CD4-positive, alpha-beta T cell (primary cell): Measurements from ENCODE around the gene DCAF15. TPM values are rescaled to one million over a fixed set of nuclear protein-coding genes. Genes with fewer than 3 reads are reported as not detected.
A peak's percentile ranks its signal among the peaks of the same experiment; 100 is the strongest.

ENCODE experiments used
- ATAC-seq: fragments of 200-7000 bp; cut with Tn5 transposase; one replicate; pipeline ENCODE4 v1.10.0; 2022; ENCODE audit warnings: mild to moderate bottlenecking; ENCODE audit not compliant: poor library complexity
- CTCF ChIA-PET: fragments of 350-600 bp; sonication (Branson Sonifier 250); formaldehyde crosslinking; loops from one replicate; lab custom pipeline; 2021; ENCODE audit warnings: antibody characterized with exemption, inconsistent platforms; lab: Charles Lee
- POLR2A ChIA-PET: fragments of 350-600 bp; sonication (Branson Sonifier 250); formaldehyde crosslinking; loops from one replicate; lab custom pipeline; 2021; ENCODE audit warnings: antibody characterized with exemption, inconsistent platforms; lab: Charles Lee
- DNase-seq, 14 experiments: peaks; one replicate each; pipeline ENCODE4 v3.0.0-alpha.2; 2013 to 2020; ENCODE audit warnings: mixed read lengths in 2 of 14
- H3K27ac ChIP-seq, 2 donors: one replicate each; pipeline versions ENCODE4 v1.5.1 to v1.7.0; 2013; ENCODE audit warnings: low read length in 2 of 2, low read depth in 1 of 2, mild to moderate bottlenecking in 1 of 2
- H3K27me3 ChIP-seq, 2 experiments: 1 replicate in 1 of 2; 2 replicates in 1 of 2; pipeline versions ENCODE4 v1.6.1 to v1.7.0; 2013; ENCODE audit warnings: low read length in 2 of 2, control low read depth in 1 of 2, mild to moderate bottlenecking in 1 of 2, moderate library complexity in 1 of 2; ENCODE audit not compliant: insufficient read depth in 2 of 2, control insufficient read depth in 1 of 2
- H3K36me3 ChIP-seq: one replicate; pipeline ENCODE4 v1.6.1; 2013; ENCODE audit warnings: low read length, control low read depth; ENCODE audit not compliant: insufficient read depth
- H3K4me1 ChIP-seq: one replicate; pipeline ENCODE4 v1.6.1; 2013; ENCODE audit warnings: low read length, control low read depth; ENCODE audit not compliant: insufficient read depth
- H3K4me3 ChIP-seq: one replicate; pipeline ENCODE4 v1.5.1; 2013; ENCODE audit warnings: mild to moderate bottlenecking, low read length, moderate library complexity
- H3K9me3 ChIP-seq, 2 experiments: 1 replicate in 1 of 2; 2 replicates in 1 of 2; pipeline versions ENCODE4 v1.6.1 to v1.7.0; 2013; ENCODE audit warnings: low read length in 2 of 2, mild to moderate bottlenecking in 2 of 2, control low read depth in 1 of 2, moderate library complexity in 1 of 2; ENCODE audit not compliant: control insufficient read depth in 1 of 2, insufficient read depth in 1 of 2
- H3K27ac Mint-ChIP-seq: one replicate; pipeline ENCODE4 v1.8.0; 2020; ENCODE audit warnings: mixed read lengths
- H3K27me3 Mint-ChIP-seq: one replicate; pipeline ENCODE4 v1.8.0; 2021; ENCODE audit warnings: mixed read lengths
- H3K36me3 Mint-ChIP-seq: one replicate; pipeline ENCODE4 v1.8.0; 2021; ENCODE audit warnings: low read depth, mixed read lengths
- H3K4me1 Mint-ChIP-seq: one replicate; pipeline ENCODE4 v1.8.0; 2021; ENCODE audit warnings: low read depth, mixed read lengths
- H3K4me3 Mint-ChIP-seq: one replicate; pipeline ENCODE4 v1.8.0; 2020; ENCODE audit warnings: mild to moderate bottlenecking, mixed read lengths
- H3K9me3 Mint-ChIP-seq: one replicate; pipeline ENCODE4 v1.8.0; 2020; ENCODE audit warnings: mixed read lengths
- CTCF ChIP-seq: fragments of 200-600 bp; IDR thresholded peaks from one replicate; pipeline ENCODE4 v1.8.0; 2022; ENCODE audit warnings: antibody characterized with exemption, mild to moderate bottlenecking
- intact Hi-C, 2 experiments: fragments of 100-400 bp; cut with DNase I in 1 of 2; cut with micrococcal nuclease in 1 of 2; formaldehyde crosslinking; loops; one replicate each; pipeline versions ENCODE4 v1.15.1 to v1.9.0; 2023 to 2025; cut with DNase I, micrococcal nuclease
- total RNA-seq, 174 experiments: library from RNA in 2 of 174; stranded (reverse) in 2 of 174; gene quantifications; one replicate each; pipeline ENCODE4 v1.2.3 and lab custom pipeline; 2021 to 2026

DCAF15 gene
- total RNA-seq, 2 experiments from 2014 or later = 84.9 to 85.0 TPM

GRCh38 chr19:13951043-13951442 lies 1.3 kb upstream of the DCAF15 start:
- Mint-ChIP-seq H3K27me3 (no peaks in the 10 kb centered on the region), H3K4me3 (peak overlapping the region; percentile 7), H3K27ac (no peak overlapping the region), H3K36me3 (peaks cover 14% of the 10 kb centered on the region), H3K9me3 (no peaks in the 10 kb centered on the region), H3K4me1 (peaks cover 13% of the 10 kb centered on the region)
- DNase-seq = no peak
- Histone ChIP-seq H3K4me3 (no peak overlapping the region), H3K4me1 (peaks cover 30% of the 10 kb centered on the region), H3K27ac (no peak overlapping the region), H3K9me3 (no peaks in the 10 kb centered on the region), H3K36me3 (peaks cover 17% of the 10 kb centered on the region), H3K27me3 (no peaks in the 10 kb centered on the region)
- ChIA-PET POLR2A (interaction anchor here (1.3 to 4.9 kb wide), 6 partner anchors 35 to 185 kb away, joined by 3 to 74 read pairs (median 20); partner anchors contain the start of genes ASF1B, IL27RA and RFX1), CTCF (interaction anchor here (0.7 to 1.5 kb wide), 4 partner anchors 53 to 544 kb away, joined by 3 to 5 read pairs (median 3); no protein-coding TSS in a partner anchor)
- intact Hi-C loops = loop anchor here (1.0 to 5.0 kb wide), 4 partner anchors 36 to 81 kb away; partner anchors contain the start of gene IL27RA (in 2 of the 2)
- no peak for TF ChIP-seq CTCF
- ATAC-seq = no peak

GRCh38 chr19:13951799-13952153 lies 533 bp upstream of the DCAF15 start:
- TF ChIP-seq CTCF = no peak
- Histone ChIP-seq H3K4me1 (peaks cover 30% of the 10 kb centered on the region), H3K9me3 (no peaks in the 10 kb centered on the region), H3K27me3 (no peaks in the 10 kb centered on the region), H3K4me3 (peak overlapping the region; percentile 60), H3K36me3 (peaks cover 24% of the 10 kb centered on the region), H3K27ac (peak overlapping the region; percentile 51 to 69)
- Mint-ChIP-seq H3K27ac (peak overlapping the region; percentile 97), H3K4me3 (peak overlapping the region; percentile 100), H3K36me3 (peaks cover 20% of the 10 kb centered on the region), H3K27me3 (no peaks in the 10 kb centered on the region), H3K9me3 (no peaks in the 10 kb centered on the region), H3K4me1 (peaks cover 13% of the 10 kb centered on the region)
- ATAC-seq (peak; percentile 3), DNase-seq (no peak)
- ChIA-PET POLR2A (interaction anchor here (0.6 to 4.9 kb wide), 16 partner anchors 9 to 545 kb away, joined by 3 to 74 read pairs (median 4); partner anchors contain the start of genes ASF1B, IL27RA and RFX1), CTCF (interaction anchor here (0.9 to 1.7 kb wide), 4 partner anchors 72 to 107 kb away, joined by 3 to 5 read pairs (median 4); partner anchors contain the start of gene IL27RA)
- intact Hi-C loops = loop anchor here (1.0 to 5.0 kb wide), 9 partner anchors 35 to 129 kb away; partner anchors contain the start of genes IL27RA (in 2 of the 2), RFX1 (in 2 of the 2), BRME1 (in 1 of the 2) and CC2D1A (in 1 of the 2)

- peaks cover 30% of the 10 kb centered on the region for H3K4me1 ChIP-seq
- CTCF ChIA-PET = interaction anchor here (0.6 to 1.7 kb wide), 6 partner anchors 53 to 95 kb away, joined by 3 to 5 read pairs (median 4); partner anchors contain the start of genes IL27RA and RFX1
- Mint-ChIP-seq H3K4me3 (peak overlapping the region; percentile 85), H3K27ac (peak overlapping the region; percentile 70), H3K27me3 (no peaks in the 10 kb centered on the region), H3K9me3 (no peaks in the 10 kb centered on the region), H3K36me3 (peaks cover 32% of the 10 kb centered on the region), H3K4me1 (peaks cover 13% of the 10 kb centered on the region)
- peak overlapping the region in 1 of 2 donors; percentile 30 for H3K27ac ChIP-seq
- POLR2A ChIA-PET = interaction anchor here (0.8 to 4.9 kb wide), 14 partner anchors 8 to 544 kb away, joined by 3 to 74 read pairs (median 4); partner anchors contain the start of genes ASF1B, IL27RA and RFX1
- DNase-seq (peak in 3 of 14 experiments; percentile 7 to 27 (median 13)), ATAC-seq (no peak)
- H3K36me3 ChIP-seq = peaks cover 37% of the 10 kb centered on the region
- no peaks in the 10 kb centered on the region for H3K9me3 ChIP-seq
- intact Hi-C loops = loop anchor here (1.0 to 5.0 kb wide), 8 partner anchors 33 to 128 kb away; partner anchors contain the start of genes RFX1 (in 2 of the 2), BRME1 (in 1 of the 2), CC2D1A (in 1 of the 2) and IL27RA (in 1 of the 2)
- H3K27me3 ChIP-seq = no peaks in the 10 kb centered on the region
- no peak for TF ChIP-seq CTCF
- H3K4me3 ChIP-seq = peak overlapping the region; percentile 82
These were observed 722 bp downstream of the DCAF15 start for GRCh38 chr19:13952931-13953531.
